GM18507 (cell line): ENCODE results near the gene ESYT1.
A peak's percentile ranks its signal among the peaks of the same experiment; 100 is the strongest.

Source experiments
- DNase-seq: peaks from one replicate; pipeline ENCODE4 v3.0.0; 2011; ENCODE audit warnings: low read depth; ENCODE audit not compliant: insufficient read length; ENCODE audit errors: extremely low spot score
- FAIRE-seq: peaks from 2 replicates; lab custom pipeline; 2011; peaks lifted over from hg19 to GRCh38; lab: Jason Lieb, UNC

The ESYT1 gene

GRCh38 chr12:56122637-56123036, 5.4 kb upstream of the ESYT1 start:
- no peak for DNase-seq

GRCh38 chr12:56124133-56124532, 3.9 kb upstream of the ESYT1 start:
- no peak for FAIRE-seq
- no peak for DNase-seq

More at GRCh38 chr12:56122637-56123036, 5.4 kb upstream of the ESYT1 start:
- no peak for FAIRE-seq

DNA sequence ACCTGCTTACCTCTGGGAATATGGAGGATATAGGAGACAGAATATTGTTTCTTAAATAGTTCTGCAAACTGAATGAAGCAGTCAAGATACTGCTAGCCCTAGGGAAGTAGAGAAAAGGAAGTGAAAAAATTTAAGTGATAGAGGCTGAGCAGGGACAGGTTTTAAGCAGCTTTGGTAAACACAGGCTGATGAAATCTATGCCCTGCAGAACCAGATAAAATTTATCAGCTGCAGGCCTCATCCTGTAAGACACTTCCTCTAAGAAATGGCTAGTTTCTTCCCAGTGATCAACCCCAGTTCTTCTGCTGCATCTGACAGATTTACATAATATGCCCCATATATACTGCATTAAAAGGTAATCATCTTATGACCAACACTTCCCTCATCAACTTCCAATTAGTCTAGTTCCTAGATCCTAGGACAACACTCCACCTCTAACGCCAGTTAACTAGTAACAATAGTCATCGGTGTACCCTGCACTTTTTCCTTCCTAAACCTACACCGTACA, 1.3 kb upstream of the ESYT1 start:
- no peak for DNase-seq

GRCh38 chr12:56127485-56127887, 581 bp upstream of the ESYT1 start:
- DNase-seq: no peak
- FAIRE-seq: no peak

More for the DNA sequence above, 1.3 kb upstream of the ESYT1 start:
- no peak for FAIRE-seq

- DNase-seq: no peak
- FAIRE-seq: no peak
Measured at GRCh38 chr12:56128670-56129205, 671 bp downstream of the ESYT1 start.

GRCh38 chr12:56129206-56129941, 1.3 kb downstream of the ESYT1 start:
- DNase-seq (peak; percentile 42), FAIRE-seq (peak; percentile 64)

GRCh38 chr12:56129942-56130495, 2.0 kb downstream of the ESYT1 start:
- no peak for DNase-seq

GRCh38 chr12:56130876-56131275, 2.8 kb downstream of the ESYT1 start:
- FAIRE-seq (no peak), DNase-seq (no peak)

More at GRCh38 chr12:56129942-56130495, 2.0 kb downstream of the ESYT1 start:
- no peak for FAIRE-seq

DNA sequence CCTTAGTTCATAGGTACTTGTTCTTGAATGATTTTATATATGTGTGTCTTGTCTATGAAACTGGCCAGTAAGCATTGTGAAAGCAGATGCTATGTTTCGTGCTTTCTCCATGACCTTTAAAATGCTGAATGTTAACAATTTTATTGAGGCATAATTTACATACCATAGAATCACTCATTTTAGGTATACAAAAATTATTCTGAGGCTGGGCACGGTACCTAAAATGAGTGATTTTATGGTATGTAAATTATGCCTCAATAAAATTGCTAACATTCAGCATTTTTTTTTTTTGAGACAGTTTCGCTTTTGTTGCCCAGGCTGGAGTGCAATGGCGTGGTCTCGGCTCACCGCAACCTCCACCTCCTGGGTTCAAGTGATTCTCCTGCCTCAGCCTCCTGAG, 6.8 kb downstream of the ESYT1 start:
- DNase-seq: no peak
- FAIRE-seq: no peak

DNA sequence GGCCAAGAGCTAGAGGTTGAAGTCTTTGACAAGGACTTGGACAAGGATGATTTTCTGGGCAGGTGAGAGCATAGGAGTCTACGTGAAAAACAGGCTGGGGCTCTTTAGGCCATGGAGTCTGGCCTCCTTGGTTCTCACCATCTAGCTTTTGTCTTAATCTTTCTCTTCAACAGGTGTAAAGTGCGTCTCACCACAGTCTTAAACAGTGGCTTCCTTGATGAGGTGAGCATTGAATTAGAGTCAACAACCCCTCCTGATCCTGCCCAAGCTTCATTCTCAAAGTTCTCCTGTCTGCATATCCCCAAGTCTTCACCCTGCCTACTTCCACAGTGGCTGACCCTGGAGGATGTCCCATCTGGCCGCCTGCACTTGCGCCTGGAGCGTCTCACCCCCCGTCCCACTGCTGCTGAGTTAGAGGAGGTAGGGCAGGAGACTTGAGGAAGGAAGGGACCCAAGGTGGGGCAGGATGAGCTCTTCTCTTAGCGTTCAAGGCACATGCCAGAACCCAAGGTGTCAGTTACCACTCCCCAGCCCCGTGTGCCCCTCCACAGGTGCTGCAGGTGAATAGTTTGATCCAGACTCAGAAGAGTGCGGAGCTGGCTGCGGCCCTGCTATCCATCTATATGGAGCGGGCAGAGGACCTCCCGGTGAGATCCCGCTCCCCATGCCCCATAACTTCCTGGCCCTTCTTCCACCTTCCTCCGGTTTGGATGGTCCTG, 9.9 kb downstream of the ESYT1 start:
- FAIRE-seq (no peak), DNase-seq (no peak)

DNA sequence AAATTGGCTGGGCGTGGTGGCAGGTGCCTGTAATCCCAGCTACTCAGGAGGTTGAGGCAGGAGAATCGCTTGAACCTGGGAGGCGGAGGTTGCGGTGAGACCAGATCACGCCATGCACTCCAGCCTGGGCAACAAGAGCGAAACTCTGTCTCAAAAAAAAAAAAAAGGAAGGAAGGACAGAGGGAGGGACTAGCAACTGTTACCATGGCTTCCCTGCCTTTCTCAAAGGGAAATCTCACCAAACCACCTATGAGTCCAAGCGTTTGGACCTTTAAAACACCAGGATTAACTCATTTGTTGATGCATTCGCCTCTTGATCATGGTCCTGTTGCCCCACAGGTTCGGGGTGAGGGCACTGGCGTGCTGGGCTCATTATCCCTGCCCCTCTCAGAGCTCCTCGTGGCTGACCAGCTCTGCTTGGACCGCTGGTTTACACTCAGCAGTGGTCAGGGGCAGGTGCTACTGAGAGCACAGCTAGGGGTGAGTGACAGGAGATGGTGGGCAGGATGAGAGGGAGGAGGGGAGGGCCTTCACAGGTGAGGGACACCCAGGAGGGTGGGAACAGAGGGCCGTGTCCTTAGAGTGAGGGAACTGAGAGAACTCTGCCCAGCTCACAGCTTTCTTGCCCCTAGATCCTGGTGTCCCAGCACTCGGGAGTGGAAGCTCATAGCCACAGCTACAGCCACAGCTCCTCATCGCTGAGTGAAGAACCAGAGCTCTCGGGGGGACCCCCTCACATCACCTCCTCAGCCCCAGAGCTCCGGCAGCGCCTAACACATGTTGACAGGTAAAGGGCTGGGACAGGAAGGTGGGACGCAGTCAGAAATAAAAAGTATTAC, 14.1 kb downstream of the ESYT1 start:
- FAIRE-seq (no peak), DNase-seq (no peak)

DNA sequence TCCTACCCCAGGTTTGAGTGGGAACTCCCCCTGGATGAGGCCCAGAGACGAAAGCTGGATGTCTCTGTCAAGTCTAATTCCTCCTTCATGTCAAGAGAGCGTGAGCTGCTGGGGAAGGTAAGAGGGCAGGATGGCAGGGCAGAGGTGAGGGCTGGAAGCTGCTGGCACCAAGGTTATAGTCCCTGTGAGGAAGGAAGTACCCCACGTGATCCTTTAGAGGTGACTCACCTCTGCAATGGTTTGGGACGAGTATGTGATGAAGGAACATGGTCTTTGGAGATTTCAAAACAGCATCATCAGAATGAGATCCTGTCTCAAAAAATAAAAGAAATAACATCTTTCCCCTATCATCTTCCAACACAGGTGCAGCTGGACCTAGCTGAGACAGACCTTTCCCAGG, 15.2 kb downstream of the ESYT1 start:
- DNase-seq (no peak), FAIRE-seq (no peak)

DNA sequence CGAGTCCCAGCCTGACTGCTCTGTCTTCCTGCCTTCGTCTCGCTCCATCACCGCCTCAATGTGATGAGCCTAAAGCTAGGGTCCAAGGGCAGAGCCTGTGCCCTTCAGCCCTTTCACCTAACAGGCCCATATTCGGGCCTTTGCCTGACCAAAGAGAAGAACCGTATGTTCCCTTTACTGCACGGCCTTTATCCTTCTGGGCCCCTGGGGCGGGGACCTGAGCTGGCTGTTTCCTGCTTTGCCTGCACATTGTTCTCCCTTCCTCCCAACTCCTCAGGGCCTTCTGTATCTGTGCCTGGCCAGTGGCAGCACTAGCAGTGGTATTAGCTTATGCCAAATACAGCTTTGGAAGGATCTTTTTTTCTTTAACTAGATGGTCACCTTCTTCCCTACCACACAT, 15.8 kb downstream of the ESYT1 start:
- FAIRE-seq: no peak
- no peak for DNase-seq

- FAIRE-seq (no peak), DNase-seq (no peak)
Measured at GRCh38 chr12:56145217-56145616, 17.1 kb downstream of the ESYT1 start.

- no peak for DNase-seq
- no peak for FAIRE-seq
Measured at GRCh38 chr12:56146492-56147460, 18.7 kb downstream of the ESYT1 start.

DNA sequence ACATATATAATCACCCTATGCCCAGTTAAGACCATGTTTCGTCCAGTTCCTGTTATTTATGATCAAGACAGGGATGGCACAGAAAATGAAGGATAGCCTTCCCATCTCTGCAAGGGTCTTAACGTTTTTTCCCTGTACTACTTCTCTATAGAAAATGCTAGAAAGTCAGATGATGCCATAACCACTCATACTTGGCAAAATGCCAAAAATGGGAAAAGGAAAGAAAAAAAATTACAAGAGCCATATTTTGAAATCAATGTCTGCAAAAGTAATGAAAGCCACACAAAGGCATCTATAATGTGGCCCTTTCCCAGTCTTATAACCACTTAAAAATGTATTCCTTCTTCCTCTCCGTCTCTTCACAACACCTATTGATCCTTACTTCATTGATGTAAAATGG, 22.5 kb downstream of the ESYT1 start:
- DNase-seq (no peak), FAIRE-seq (no peak)

- FAIRE-seq: no peak
Measured at GRCh38 chr12:56151672-56152131, 23.6 kb downstream of the ESYT1 start.

DNA sequence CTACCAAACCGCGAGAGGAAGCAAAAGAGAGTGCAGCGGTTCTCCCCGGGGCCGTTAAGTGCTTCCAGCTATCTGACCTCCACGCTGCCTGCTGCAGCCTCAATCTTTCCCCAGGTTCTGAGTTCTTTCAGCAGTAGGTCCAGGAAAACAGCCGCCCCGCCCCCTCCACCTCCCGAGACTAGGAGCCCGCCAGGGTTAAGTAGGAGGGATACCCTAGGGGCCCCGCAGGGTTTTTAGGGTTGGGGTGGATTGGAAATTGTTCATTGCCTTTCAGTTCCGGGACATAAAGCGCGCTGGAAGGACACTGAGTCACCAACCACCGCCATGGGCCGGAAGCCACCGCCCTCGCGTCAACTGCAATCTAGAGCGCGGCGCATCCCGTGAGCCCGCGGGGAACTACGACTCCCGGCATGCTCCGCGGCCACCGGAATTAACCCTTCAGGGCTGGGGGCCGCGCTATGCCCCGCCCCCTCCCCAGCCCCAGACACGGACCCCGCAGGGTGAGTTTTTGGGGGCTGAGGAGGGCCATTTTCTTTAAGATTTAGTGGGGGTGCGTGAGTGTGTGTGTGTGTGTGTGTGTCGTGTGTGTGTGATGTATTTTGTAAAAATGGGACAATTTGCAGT, 24.2 kb downstream of the ESYT1 start, which contains the start of gene MYL6B:
Gene MYL6B, plus strand, starts transcription at position 456 of the 624 bp plus-strand sequence. CDS start 1,332 bp downstream, outside the sequence.
- peak; percentile 80 for DNase-seq
- FAIRE-seq: peak; percentile 92

More at GRCh38 chr12:56151672-56152131, 23.6 kb downstream of the ESYT1 start:
- DNase-seq: no peak
